WTC11 (cell line): ENCODE results near the gene NEURL1B.

Experiments
- CTCF ChIP-seq: fragments of 200-600 bp; IDR thresholded peaks from 2 replicates; pipeline ENCODE4 v1.8.0; 2022; ENCODE audit warnings: antibody characterized with exemption
- NR2C2 ChIP-seq: sonication (generic); formaldehyde crosslinking; IDR thresholded peaks from 2 replicates; pipeline ENCODE4 v1.8.0; 2022; ENCODE audit warnings: mild to moderate bottlenecking, missing genetic modification reagents
- USF2 ChIP-seq: sonication (generic); formaldehyde crosslinking; IDR thresholded peaks from 2 replicates; pipeline ENCODE4 v1.8.1; 2023; ENCODE audit warnings: mild to moderate bottlenecking, missing genetic modification reagents, moderate library complexity

- TF ChIP-seq CTCF (no peak), USF2 (CRISPR knock-in tag) (no peak), NR2C2 (CRISPR knock-in tag) (no peak)
Observed at GRCh38 chr5:172624996-172625964, 15.8 kb upstream of the NEURL1B start.
